ENCODE data around the gene CMIP.

DNA sequence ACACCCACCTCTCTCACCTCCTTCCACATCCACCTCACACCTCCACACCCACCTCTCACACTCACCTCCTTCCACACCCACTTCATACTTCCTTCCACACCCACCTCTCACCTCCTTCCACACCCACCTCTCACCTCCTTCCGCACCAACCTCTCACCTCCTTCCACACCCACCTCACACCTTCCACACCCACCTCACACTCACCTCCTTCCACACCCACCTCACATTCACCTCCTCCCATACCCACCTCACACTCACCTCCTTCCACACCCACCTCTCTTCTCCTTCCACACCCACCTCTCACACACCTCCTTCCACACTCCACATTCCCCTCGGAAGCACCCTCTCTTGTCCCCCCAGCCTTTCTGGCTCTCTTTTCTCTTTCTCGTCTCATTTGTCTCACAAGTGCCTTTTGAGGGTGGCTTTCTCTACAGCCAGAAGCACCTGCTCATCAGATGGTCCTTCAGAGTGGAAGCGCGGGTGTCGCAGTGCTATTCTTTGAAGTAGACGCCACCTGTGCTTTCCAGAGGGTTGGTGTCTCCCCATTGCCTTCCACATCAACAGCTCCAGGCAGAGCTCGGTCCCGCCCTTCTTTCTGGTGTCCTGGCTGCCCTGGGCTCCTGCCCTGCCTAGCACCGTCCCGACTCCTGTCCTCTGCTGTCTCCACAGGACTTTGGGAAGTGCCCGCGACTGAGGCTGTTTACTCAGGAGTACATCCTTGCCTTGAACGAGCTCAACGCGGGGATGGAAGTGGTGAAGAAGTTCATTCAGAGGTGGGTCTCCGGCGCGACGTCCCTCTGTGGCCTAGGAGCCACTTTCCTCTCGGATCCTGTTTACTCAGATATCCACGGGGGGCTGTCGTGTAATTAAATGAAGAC is 225.1 kb downstream of the CMIP start:
- TF ChIP-seq, protein P1, sequence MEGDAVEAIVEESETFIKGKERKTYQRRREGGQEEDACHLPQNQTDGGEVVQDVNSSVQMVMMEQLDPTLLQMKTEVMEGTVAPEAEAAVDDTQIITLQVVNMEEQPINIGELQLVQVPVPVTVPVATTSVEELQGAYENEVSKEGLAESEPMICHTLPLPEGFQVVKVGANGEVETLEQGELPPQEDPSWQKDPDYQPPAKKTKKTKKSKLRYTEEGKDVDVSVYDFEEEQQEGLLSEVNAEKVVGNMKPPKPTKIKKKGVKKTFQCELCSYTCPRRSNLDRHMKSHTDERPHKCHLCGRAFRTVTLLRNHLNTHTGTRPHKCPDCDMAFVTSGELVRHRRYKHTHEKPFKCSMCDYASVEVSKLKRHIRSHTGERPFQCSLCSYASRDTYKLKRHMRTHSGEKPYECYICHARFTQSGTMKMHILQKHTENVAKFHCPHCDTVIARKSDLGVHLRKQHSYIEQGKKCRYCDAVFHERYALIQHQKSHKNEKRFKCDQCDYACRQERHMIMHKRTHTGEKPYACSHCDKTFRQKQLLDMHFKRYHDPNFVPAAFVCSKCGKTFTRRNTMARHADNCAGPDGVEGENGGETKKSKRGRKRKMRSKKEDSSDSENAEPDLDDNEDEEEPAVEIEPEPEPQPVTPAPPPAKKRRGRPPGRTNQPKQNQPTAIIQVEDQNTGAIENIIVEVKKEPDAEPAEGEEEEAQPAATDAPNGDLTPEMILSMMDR (IDR thresholded peaks at IDR 0.05): no peak
- no peak for TF ChIP-seq POLR2A (IDR thresholded peaks at IDR 0.05)
